ENCODE results near the gene TMEM138.

DNA sequence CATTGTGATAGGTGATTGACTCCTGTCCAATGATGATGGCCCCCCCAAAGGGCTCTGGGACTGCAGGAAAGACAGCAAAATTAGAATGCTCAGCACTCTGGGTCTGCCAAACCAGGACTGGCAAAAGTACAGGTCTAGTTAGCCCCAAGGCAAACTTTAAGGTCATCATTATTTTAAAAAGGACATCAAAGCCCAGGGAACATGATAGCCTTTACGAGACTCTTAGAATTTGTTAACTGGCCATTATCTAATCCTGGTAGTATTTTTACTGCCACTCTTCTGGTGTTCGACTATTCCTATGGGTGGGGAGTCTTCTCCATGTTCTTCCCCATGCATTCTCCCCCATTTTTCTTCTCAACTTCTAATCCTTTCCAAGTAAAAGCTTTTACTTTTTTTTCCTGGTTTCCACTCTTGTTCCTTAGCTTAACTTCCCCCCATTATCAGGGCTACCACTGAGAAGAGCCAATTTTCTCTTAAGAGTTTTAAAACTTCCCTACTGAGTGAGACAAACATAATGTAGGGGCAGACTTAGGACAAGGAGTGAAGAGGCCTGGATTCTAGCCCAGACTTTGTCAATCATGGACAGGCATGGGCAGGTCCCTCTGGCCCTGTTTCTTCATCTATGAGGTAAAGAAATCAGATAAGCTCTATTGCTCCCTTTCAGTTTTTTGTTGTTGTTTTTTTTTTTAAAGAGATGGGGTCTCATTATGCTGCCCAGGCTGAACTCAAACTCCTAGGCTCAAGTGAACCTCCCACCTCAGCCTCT, 36.3 kb upstream of the TMEM138 start:
- TF ChIP-seq, protein P1, sequence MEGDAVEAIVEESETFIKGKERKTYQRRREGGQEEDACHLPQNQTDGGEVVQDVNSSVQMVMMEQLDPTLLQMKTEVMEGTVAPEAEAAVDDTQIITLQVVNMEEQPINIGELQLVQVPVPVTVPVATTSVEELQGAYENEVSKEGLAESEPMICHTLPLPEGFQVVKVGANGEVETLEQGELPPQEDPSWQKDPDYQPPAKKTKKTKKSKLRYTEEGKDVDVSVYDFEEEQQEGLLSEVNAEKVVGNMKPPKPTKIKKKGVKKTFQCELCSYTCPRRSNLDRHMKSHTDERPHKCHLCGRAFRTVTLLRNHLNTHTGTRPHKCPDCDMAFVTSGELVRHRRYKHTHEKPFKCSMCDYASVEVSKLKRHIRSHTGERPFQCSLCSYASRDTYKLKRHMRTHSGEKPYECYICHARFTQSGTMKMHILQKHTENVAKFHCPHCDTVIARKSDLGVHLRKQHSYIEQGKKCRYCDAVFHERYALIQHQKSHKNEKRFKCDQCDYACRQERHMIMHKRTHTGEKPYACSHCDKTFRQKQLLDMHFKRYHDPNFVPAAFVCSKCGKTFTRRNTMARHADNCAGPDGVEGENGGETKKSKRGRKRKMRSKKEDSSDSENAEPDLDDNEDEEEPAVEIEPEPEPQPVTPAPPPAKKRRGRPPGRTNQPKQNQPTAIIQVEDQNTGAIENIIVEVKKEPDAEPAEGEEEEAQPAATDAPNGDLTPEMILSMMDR (conservative IDR thresholded peaks at IDR 0.05; ENCODE audit: low read length): no peak
- TF ChIP-seq EZH2phosphoT487 (IDR thresholded peaks at IDR 0.05; ENCODE audit: borderline replicate concordance): no peak

Data from Loucy (cell line).